NOMO-1 (cell line): ENCODE results near the gene FBRSL1.
A peak's percentile ranks its signal among the peaks of the same experiment; 100 is the strongest.
"Not testable (repeated sequence)": the region's sequence is repeated elsewhere in the genome, so short reads cannot be mapped to it uniquely, and the experiment has no call there.

Source experiments
- DNase-seq, 2 experiments: peaks; one replicate each; lab custom pipeline; 2025; ENCODE audit not compliant: unreplicated experiment in 2 of 2; lab: John Stamatoyannopoulos, UW

Gene FBRSL1

DNA sequence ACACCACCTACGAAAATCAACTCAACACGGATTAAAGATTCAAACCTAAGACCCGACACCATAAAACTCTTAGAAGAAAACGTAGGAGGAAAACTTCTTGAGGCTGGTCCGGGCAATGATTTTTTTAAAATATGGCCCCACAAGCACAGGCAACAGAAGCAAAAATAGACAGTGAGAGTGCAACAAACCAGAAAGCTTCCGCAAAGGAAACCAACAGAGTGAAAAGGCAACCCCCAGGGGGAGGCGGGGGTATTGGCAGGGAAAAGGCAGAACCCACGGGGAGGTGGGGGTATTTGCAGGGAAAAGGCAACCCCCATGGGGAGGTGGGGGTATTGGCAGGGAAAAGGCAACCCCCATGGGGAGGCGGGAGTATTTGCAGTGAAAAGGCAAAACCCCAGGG lies 20.5 kb upstream of the FBRSL1 start:
- DNase-seq = no peak

DNA sequence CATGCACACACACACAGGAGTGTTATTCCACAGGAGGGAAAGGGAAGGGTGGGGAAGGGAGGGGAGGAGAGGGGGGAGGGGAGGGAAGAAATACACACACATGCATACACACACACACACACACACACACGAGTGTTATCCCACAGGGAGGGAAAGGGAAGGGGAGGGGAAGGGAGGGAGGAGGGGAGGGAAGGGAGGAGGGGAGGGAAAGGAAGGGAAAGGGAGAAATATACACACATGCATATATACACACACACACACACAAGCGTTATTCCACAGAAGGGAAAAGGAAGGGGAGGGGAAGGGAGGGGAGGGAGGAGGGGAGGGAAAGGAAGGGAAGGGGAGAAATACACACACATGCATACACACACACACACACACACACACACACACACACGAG lies 19.6 kb upstream of the FBRSL1 start:
- no peak for DNase-seq

DNA sequence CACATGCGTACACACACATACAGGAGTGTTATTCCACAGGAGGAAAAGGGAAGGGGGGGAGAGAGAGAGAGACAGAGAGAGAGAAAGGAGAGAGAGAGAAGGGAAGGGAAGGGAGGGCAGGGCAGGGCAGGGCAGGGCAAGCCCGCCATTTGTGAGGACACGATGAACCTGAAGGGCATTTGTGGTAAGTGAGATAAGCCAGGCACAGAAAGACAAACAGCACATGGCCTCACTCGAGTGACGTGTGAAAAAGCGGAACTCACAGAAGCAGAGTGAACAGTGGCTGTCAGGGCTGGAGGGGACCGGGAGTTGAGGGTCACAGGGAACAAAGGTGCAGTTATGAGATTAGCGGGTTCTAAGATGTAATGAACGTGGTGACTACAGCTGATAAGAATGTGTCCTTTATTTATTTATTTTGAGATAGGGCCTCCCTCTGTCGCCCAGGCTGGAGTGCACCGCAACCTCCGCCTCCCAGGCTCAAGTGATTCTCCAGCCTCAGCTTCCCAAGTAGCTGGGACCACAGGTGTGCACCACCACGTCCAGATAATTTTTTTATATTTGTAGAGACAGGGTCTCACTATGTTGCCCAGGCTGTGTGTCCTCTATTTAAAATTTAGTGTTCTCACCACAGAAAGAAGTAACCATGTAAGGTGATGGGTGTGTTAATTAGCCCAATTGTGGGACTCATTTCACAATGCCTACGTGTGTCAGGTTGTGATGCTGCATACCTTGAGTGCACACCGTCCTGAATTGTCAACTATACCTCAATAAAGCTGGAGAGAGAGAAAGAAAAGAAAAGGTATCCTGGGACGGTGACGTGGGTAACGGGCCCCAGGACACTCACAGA lies 18.7 kb upstream of the FBRSL1 start:
- peak; percentile 56 to 78 for DNase-seq

DNA sequence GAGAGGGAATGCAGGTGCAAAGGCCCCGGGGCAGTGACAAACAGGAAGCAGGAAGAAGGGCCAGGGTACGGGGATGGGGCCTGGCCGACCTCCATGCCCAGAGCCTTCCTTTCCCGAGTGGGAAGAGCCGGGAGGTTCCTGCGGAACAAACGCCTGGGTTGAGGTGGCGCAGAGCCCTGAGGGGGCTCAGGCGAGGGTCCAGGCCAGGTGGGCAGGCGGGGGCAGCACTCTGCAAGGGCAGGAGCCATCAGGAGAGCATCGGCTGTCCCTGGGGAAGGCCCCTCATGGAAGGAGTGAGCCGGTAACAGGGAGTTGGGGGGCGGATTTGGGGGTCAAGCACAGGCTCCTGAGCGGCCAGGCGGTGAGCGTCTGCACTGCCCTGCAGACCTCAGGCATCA lies 18.1 kb upstream of the FBRSL1 start:
- no peak for DNase-seq

DNA sequence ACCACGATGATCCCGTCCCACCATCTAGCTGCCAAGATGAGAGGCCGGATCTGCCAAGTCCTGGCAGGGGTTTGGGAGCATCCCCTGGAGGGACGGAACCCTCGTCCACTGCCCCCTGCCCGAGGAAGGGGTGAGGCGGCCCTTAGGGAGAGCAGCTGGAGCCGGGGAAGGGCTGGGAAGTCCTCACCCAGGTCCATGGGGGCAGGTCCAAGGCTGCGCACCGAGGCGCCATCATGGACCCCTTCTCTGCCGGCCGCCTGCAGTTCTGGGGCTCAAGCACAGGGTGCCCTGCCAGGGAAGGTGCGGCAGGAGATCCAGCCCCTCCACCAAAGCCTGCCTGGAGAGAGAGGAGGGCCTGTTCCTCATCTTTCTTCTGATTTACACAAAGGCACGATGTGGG lies 17.6 kb upstream of the FBRSL1 start:
- no peak for DNase-seq

DNA sequence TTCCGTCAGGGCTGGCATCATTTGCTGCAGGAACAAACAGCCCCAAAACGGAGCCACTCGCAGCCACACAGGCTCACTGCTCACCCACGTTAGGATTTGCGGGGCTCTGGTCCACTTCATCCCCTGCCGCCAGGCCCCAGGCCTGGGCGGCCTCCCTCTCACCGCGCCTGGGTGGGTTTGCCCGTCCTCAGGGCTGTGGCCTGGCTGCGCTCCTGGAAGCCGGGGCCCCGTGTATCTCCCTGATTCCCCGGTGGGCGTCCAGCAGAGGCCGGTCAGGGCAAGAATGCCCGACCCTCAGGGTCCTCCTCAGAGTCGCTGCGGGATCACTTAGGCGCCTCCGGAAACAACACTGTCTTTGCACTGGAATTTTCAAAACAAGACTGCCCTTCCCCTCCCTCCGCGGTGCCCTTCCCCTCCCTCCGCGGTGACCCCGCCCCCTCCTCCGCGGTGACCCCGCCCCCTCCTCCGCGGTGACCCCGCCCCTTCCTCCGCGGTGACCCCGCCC lies 15.7 kb upstream of the FBRSL1 start:
- peak in 1 of 2 experiments; percentile 12 for DNase-seq

DNA sequence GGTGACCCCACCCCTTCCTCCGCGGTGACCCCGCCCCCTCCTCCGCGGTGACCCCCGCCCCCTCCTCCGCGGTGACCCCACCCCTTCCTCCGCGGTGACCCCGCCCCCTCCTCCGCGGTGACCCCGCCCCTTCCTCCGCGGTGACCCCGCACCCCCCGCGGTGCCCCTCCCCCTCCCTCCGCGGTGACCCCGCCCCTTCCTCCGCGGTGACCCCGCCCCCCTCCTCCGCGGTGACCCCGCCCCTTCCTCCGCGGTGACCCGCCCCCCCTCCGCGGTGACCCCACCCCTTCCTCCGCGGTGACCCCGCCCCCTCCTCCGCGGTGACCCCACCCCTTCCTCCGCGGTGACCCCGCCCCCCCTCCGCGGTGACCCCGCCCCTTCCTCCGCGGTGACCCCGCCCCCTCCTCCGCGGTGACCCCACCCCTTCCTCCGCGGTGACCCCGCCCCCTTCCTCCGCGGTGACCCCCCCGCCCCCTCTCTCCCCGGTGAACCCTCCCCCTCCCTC lies 15.1 kb upstream of the FBRSL1 start:
- DNase-seq = not testable (repeated sequence)

DNA sequence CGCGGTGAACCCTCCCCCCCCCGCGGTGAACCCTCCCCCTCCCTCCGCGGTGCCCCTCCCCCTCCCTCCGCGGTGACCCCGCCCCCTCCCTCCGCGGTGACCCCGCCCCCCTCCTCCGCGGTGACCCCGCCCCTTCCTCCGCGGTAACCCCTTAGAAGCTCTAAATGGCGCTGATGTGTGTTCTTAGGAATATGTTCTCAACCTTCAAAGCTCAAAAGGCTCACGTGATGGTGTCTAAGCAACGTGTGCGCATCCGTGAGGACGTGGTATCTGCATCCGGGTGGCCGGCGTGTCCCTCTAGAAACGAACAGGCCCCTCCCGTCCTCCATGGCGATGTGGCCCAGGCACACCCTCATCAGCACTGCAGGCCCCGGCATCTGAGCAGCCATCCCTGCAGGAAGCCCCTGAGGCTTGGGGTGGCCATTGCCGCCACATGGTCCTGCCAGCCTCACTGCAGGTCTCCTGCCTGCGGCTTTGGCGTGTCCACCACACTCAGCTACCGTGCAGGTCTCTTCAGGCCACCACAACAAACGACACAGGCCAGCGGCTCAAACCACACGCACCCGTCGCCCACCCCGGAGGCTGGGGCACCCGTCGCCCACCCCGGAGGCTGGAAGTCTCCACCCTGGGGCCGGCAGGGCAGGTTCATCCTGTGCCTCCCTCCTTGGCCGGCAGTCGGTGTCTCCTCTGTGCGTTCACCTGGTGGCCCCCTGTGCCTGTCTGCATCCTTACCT lies 14.5 kb upstream of the FBRSL1 start:
- peak; percentile 26 to 66 for DNase-seq

DNA sequence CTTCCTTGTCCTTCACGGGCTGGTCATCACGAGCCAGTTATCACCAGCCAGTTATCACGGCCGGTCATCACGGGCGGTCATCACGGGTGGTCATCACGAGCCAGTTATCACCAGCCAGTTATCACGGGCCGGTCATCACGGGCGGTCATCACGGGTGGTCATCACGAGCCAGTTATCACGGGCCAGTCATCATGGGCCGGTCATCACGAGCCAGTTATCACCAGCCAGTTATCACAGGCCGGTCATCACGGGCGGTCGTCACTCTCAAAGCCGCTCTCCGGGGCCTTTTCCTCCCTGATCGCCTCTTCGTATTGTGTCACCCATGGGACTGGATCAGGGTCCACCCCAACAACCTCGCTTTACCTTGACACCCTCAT lies 13.9 kb upstream of the FBRSL1 start:
- no peak for DNase-seq

DNA sequence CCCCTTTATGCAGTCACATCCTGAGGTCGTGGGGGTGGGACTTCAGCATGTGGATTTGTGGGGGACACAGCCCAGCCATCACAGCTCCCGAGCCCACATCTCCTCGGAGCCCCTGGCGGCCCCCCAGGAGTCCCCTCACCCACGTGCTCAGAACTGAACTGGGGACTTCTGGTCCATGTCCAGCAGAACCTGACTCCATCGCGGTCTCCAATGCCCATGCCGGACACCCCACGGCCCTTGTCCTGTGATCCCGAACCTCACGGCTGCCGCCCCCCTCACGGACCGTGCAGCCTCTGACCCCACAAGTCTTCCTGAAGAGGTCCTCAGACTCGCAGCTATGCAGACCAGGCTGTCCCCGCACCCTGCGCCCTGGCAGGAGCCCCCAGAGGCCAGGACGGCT lies 13.5 kb upstream of the FBRSL1 start:
- no peak for DNase-seq

DNA sequence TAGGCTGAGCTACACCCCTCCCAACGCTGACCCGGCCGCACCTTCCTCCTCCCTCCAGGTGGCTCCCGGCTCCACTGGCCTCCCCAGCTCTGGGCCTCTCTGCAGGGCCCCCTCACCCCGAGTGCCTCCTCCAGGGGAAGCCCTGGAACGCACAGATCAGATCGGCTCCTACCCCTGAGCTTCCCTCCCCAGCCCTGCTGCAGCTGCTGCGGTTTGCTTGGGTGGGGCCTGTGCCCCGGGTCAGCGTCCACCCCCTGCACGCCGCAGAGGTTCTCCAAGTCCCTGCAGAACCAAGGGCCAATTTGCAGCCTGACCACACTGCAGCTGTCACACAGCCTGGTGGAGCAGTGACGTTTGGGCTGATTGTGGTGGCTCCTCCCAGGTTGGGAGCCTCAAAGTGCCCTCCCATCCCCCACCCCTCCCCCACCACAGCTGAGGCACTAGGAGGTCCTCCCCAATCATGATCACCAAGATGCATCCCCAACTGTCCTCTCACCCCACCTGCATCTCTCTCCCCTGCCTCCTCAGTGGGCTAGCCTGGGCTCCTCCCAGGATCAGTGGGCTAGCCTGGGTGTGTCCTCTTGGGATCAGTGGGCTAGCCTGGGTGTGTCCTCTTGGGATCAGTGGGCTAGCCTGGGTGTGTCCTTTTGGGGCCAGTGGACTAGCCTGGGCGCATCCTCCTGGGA lies 12.8 kb upstream of the FBRSL1 start:
- DNase-seq = peak; percentile 65 to 70

DNA sequence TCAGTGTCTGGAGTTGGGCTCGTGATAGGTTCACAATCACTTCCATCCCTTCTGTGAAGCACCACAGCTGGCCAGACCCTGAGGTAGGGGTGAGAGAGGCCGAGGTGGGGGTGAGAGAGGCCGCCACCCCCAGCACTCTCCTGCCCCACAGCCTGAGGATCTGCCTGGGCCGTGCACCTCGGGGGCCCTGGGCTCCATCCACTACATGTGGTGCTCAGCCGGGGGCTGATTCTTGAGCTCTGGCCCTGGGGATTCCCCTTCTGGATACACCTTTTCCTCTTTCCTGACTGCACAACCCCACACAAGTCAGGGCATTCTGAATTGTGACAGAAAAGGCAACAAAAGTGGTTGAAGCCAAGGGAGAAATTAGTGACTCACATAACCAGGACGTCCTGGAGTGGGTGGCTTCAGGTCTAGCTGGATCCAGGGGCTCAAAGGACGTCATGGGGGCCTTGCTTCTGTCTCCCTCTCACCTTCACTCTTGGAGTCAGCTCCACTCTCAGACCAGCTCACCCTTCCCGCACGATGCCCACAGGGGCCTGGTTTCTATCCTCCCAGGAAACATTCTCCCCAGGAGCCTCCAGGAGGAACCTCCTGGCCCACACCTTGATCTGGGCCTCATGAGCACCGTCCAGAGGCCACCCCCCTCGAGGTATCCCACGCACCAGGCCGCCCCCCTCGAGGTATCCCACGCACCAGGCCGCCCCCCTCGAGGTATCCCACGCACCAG lies 12.1 kb upstream of the FBRSL1 start:
- no peak for DNase-seq

DNA sequence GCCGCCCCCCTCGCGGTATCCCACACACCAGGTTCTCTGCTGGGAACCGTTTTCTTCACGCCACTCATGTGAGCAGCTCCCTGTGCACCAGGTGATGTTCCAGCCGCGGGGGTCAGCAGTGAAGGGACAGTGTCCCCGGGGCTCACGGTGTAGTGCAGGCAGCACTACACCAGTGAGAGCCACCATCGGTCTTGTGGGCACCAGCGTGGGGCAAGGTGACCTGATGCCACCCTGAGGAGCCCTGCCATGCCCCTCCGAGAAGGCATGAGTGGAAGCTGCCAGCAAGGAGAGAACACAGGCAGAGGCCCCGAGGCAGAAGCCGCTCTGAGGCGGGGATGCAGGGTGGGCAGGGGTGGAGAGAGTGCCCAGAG lies 11.5 kb upstream of the FBRSL1 start:
- DNase-seq = no peak

DNA sequence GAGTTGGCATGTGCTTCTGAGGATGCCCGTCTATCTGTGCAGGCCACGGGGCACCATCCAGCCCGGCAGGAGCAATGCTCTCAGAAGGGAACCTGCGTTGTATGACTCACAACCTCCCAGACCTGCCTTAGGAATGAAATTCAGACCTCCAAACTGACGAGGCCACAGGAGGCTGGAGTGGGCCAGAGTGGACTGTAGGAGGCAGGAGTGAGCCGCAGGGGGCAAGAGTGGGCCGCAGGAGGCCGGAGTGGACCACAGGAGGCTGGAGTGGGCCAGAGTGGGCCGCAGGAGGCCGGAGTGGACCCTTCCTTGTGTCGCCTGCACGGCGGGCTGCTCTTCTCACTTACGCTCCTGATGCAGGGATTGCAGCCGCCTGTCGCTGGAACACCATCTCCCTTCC lies 11.1 kb upstream of the FBRSL1 start:
- DNase-seq = peak in 1 of 2 experiments; percentile 12

DNA sequence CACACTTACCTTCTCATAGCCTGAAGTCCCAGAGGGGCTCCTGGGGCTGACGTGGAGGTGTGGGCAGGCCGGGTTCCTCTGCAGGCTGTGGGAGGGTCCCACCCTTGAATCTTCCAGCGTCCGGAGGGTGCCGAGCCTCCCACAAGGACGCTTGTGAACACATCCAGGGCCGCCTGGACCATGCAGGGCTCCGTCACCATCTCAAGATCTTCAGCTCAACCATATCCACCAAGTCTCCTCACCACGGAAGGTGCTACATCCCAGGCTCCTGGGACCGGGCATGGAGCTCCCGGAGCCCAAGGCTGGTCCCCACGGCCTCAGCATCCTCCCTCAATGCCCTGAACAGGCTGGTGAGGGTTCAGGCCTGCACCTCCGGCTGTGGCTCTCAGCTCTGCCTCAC lies 10.7 kb upstream of the FBRSL1 start:
- DNase-seq = no peak

DNA sequence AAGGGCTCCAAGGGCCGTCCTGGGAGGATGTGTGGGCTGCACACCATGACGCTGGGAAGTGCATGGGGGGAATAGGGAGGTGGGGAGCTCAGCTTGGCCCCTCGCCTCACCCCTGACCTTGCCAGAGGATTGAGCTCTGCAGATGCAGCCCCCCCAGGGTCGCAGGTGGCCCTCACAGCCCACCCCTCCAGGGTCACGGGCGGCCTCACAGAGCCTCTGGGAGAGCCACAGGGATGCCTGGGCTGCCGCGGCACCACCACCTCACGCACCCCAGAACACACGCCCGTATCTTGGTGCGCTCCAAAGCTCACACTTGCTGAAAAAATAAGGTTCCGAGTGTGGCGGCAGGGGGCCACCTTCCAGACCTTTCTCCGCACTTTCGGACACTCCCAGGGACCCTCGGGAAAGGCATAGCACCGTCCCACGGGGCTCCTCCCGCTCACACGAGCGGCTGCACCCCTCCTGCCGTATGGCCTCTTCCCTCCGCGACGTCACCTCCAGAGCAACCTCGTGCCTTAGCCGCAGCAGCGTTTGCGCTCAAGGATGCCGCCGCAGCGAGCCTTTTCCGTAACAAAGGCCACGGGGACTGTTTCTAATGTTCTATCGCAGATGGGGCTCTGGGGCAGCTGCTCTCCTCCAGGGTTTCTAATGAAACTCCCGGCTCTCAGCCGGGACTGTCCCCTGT lies 9.9 kb upstream of the FBRSL1 start:
- DNase-seq = no peak

DNA sequence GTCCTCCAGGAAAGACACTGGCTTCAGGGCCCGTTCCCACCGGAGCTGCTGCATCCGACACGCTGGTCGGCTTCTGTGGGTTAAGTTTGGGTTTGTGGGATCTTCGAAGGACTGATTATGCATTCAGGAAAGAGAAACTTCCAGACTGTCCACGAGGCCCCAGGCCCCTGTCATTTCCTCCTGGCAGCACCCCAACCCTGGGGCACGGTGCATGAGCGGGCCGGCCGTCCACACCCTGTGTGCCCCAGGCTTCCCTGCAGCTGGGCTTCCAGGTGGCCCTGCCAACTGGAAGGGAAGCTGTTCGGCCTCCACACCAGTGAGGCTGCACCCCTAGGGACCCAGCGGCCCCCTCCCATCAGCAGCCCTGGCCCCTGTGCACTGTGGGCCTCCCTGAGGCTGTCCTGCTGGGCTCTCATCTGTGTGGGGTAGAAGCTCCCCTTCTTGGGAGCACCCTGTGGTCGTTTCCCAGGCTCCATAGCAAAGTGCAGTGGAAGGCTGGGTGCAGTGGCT lies 9.3 kb upstream of the FBRSL1 start:
- no peak for DNase-seq

DNA sequence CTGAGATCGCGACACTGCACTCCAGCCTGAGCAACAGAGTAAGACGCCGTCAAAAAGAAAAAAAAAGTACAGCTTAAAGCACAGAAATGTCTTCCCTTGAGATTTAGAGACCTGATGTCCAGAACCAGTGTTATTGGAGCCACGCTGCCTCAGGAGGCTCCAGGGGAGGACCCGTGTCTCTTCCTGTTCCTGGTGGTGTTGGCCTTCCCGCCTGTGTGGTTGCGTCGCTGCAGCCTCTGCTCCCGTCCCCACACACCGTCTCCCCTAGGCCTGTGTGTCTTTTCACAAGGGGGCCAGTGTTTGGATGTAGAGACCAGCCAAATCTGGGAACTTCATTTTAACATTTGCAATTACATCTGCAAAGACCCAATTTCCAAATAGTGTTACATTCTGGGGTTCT lies 8.6 kb upstream of the FBRSL1 start:
- DNase-seq = peak; percentile 19 to 20

DNA sequence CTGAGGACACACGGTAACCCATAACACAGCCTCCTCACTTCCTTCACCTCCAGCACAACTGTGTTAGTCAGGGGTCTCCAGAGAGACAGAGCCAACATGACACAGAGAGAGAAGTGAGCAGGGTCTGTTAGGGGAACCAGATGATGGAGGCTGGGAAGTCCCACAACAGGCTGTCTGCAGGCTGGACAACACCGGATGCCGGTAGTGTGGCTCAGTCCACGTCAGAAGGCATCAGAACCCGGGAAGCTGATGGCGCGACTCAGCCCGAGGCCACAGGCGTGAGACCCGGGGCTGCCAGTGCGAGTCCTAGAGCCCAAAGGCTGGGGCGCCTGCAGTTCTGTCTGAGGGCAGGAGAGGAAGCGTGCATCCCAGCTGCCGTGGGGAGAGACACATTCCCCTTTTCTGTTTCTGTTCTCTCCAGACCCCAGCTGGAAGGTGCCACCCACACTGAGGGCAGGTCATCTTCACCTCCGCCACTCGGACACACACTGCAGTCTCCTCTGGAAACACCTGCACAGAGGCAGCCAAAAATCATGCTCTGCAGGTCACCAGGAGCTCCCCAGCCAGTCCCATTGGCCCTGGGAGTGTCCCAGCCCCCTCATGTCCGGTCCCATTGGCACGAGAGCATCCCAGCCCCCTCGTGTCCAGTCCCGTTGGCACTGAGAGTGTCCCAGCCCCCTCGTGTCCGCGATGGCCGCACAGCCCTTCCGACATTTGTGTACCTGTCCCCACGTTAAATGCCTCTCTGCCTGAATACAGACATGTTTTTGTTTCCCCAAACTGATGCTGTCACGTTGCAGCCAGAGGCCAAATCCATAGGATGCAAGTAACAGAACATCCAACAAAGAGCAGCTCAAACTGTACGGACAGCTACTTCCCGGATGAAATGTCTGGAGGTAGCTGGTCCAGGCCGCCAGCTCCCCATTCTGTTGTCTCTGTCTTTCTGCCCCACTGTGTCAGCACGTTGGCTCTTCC lies 7.9 kb upstream of the FBRSL1 start:
- DNase-seq = peak in 1 of 2 experiments; percentile 38
